ENCODE data around the gene CCDC150.

The CCDC150 gene

DNA sequence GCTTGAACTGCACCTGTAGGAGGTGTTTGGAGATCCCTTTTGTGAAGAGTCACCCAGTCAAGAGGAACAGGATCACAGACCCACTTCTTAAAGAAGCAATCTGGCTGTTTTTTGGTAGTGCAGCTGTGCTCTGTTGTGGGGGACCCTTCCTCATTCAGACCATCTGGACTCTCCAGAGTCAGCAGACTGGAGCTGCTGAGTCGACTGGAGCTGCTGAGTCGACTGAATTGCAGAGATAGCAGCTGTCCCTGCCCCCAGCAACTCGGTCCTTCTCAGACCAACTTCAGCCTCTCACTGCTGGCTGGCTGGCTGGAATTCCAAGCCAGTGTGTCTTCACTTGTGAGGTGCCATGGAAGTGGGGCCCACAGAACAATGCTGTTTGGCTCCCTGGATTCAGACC lies 103.2 kb downstream of the CCDC150 start:
- H3K36me3 ChIP-seq: no peaks in the 10 kb centered on the region
- H3K4me3 ChIP-seq: no peak overlapping the region
- TF ChIP-seq, protein P1, sequence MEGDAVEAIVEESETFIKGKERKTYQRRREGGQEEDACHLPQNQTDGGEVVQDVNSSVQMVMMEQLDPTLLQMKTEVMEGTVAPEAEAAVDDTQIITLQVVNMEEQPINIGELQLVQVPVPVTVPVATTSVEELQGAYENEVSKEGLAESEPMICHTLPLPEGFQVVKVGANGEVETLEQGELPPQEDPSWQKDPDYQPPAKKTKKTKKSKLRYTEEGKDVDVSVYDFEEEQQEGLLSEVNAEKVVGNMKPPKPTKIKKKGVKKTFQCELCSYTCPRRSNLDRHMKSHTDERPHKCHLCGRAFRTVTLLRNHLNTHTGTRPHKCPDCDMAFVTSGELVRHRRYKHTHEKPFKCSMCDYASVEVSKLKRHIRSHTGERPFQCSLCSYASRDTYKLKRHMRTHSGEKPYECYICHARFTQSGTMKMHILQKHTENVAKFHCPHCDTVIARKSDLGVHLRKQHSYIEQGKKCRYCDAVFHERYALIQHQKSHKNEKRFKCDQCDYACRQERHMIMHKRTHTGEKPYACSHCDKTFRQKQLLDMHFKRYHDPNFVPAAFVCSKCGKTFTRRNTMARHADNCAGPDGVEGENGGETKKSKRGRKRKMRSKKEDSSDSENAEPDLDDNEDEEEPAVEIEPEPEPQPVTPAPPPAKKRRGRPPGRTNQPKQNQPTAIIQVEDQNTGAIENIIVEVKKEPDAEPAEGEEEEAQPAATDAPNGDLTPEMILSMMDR (IDR thresholded peaks at IDR 0.05): no peak
- H3K4me1 ChIP-seq: no peaks in the 10 kb centered on the region
- no peaks in the 10 kb centered on the region for H3K27me3 ChIP-seq
- intact Hi-C loops (cut with DNase I; ENCODE audit: low total_unique reads): no loop called here
- H3K9me3 ChIP-seq: no peaks in the 10 kb centered on the region
- no peak overlapping the region for H3K27ac ChIP-seq
- DNase-seq: no peak

DNA sequence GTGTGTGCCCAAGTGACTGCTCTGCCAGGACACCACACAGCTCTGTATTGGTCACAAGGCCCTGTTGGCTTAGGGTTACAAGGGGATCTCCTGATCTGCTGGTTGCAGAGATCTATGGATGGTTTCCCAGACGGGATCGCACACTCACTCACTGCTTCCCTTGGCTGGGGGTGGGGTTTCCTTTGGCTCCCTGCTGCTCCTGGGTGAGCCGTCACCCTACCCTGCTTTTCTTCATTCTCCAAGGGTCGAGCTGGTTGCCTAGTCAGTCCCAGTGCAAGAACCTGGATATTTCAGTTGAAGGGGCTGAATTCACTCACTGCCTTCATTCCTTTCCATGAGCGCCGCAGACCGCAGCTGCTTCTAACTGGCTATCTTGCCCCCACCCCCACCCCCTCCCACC lies 103.7 kb downstream of the CCDC150 start:
- Histone ChIP-seq H3K9me3 (no peaks in the 10 kb centered on the region), H3K27ac (no peak overlapping the region), H3K36me3 (no peaks in the 10 kb centered on the region), H3K4me1 (no peaks in the 10 kb centered on the region), H3K27me3 (no peaks in the 10 kb centered on the region), H3K4me3 (no peak overlapping the region)
- intact Hi-C loops (cut with DNase I; ENCODE audit: low total_unique reads): no loop called here
- DNase-seq: no peak
- TF ChIP-seq, protein P1 (IDR thresholded peaks at IDR 0.05): no peak

DNA sequence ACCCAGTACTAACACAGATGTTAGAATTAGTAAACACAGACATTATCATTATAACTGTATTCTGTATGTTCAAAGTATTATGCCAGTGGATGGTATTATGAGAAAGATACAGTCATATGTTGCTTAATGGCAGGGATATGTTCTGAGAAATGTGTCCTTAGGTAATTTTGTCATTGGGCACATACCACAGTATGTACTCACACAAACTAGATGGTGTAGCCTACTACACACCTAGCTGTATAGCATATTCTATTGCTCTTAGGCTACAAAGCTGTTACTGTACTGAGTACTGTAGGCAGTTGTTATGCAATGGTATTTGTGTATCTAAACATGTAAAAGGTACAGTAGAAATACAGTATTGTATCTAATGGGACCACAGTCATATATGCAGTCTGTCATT lies 106.2 kb downstream of the CCDC150 start:
- H3K4me1 ChIP-seq: no peaks in the 10 kb centered on the region
- H3K27ac ChIP-seq: no peak overlapping the region
- no peak for DNase-seq
- no peak overlapping the region for H3K4me3 ChIP-seq
- H3K9me3 ChIP-seq: no peaks in the 10 kb centered on the region
- no peaks in the 10 kb centered on the region for H3K36me3 ChIP-seq
- TF ChIP-seq, protein P1 (IDR thresholded peaks at IDR 0.05): no peak
- intact Hi-C loops (cut with DNase I; ENCODE audit: low total_unique reads): no loop called here
- no peaks in the 10 kb centered on the region for H3K27me3 ChIP-seq

DNA sequence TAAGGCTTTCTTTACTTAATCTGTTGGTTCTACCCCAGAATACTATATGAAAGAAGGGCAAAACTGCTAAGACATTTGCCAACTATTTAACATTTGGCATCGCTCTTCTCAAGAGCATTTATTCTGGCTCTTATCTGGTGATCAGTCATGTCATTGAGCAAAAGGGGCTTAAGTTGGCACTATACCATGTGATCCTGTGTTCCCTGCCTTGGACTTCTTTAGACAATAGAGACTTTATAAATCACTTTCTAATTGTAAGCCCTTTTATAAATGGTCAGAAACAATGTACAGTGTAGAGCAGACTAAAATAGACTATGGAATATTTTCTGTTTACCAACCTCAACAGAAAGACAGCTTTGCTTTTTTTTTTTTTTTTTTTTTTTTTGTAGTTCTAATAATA lies 107.9 kb downstream of the CCDC150 start:
- no peak for DNase-seq
- Histone ChIP-seq H3K4me3 (no peak overlapping the region), H3K9me3 (no peaks in the 10 kb centered on the region), H3K4me1 (no peaks in the 10 kb centered on the region), H3K36me3 (no peaks in the 10 kb centered on the region), H3K27ac (no peak overlapping the region), H3K27me3 (no peaks in the 10 kb centered on the region)
- intact Hi-C loops (cut with DNase I; ENCODE audit: low total_unique reads): no loop called here
- TF ChIP-seq, protein P1 (IDR thresholded peaks at IDR 0.05): no peak

DNA sequence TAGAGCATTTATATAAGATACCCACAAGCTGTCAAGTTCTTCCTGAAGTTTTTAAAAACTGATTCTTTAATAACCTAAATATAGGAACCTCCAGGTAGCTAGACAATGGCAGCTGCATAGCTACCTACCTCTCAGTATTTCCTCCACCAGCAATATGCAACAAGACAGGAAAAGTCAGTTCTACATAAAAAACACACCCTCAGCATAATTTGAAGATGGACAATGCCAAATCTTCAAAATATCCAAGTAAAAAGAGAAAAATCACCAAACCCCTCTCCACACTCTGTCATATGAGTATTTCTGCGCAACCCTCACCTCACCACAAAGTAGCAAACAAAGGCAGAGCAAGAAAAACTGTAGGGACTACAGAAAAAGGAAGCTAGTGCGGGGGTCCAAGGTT lies 108.6 kb downstream of the CCDC150 start:
- Histone ChIP-seq H3K4me1 (no peaks in the 10 kb centered on the region), H3K9me3 (no peaks in the 10 kb centered on the region), H3K27me3 (no peaks in the 10 kb centered on the region), H3K4me3 (no peak overlapping the region), H3K27ac (no peak overlapping the region), H3K36me3 (no peaks in the 10 kb centered on the region)
- intact Hi-C loops (cut with DNase I; ENCODE audit: low total_unique reads): no loop called here
- DNase-seq: no peak
- TF ChIP-seq, protein P1 (IDR thresholded peaks at IDR 0.05): no peak

DNA sequence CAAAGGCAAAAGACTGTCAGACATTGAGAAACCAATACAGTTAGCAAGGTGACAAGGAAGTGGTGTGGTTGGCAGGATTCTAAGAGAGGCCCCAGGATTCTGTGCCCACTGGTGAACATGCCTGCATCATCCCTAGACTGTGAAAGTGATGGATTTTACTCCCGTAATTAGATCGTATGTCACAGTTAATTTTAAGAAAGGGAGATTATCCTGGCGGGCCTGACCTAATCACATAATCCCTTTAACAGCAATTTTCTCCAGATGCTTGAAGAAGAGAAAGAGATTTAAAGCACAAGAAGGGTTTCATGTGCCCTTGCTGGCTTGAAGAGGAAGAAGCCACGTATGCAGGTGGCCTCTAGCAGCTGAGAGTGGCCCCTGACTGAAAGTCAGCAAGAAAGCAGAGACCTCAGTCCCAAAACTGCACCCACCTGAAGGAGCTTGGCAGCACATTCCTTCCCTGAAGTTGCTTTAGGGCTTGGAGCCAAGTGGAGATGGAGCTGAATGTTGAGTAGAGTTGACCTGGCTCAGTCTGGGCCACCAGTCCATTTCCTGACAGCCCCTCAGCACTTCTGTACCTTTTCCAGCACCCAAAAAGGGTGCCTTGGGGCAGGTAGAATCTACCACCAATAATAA lies 110.9 kb downstream of the CCDC150 start:
- Histone ChIP-seq H3K27ac (no peak overlapping the region), H3K9me3 (no peaks in the 10 kb centered on the region), H3K36me3 (no peaks in the 10 kb centered on the region), H3K27me3 (no peaks in the 10 kb centered on the region), H3K4me1 (no peaks in the 10 kb centered on the region), H3K4me3 (no peak overlapping the region)
- intact Hi-C loops (cut with DNase I; ENCODE audit: low total_unique reads): no loop called here
- DNase-seq: no peak
- TF ChIP-seq, protein P1 (IDR thresholded peaks at IDR 0.05): no peak
